GM12878 (cell line): ENCODE data around the gene GOSR2. TPM values are rescaled to one million over a fixed set of nuclear protein-coding genes. Genes with fewer than 3 reads are reported as not detected.

Source experiments
- ATAC-seq: fragments of 200-7000 bp; cut with Tn5 transposase; 3 replicates; pipeline ENCODE4 v1.9.1; 2020; ENCODE audit warnings: mild to moderate bottlenecking, moderate library complexity
- BruUV-seq: library from RNA; stranded (reverse); fragments of 400-500 nt; replicated peaks from 2 replicates; lab custom pipeline; 2021; lab: Mats Ljungman, UMichigan
- CTCF ChIA-PET: fragments of 300-600 bp; sonication (Branson Sonifier 250); formaldehyde crosslinking; extraction: SDS; loops from one replicate; lab custom pipeline; 2021; ENCODE audit warnings: inconsistent platforms; lab: Yijun Ruan, JAX
- POLR2A ChIA-PET: fragments of 350-600 bp; formaldehyde crosslinking; extraction: SDS; loops from one replicate; lab custom pipeline; 2021; ENCODE audit warnings: inconsistent platforms; lab: Charles Lee
- RAD21 ChIA-PET: fragments of 300-600 bp; sonication (Branson Sonifier 250); formaldehyde crosslinking; loops from one replicate; lab custom pipeline; 2023; ENCODE audit warnings: antibody characterized with exemption; ENCODE audit not compliant: unreplicated experiment; lab: Charles Lee
- SMC1A ChIA-PET: fragments of 300-600 bp; sonication (Branson Sonifier 250); formaldehyde crosslinking; loops from one replicate; lab custom pipeline; 2023; ENCODE audit not compliant: unreplicated experiment, uncharacterized antibody; lab: Charles Lee
- DNase-seq: peaks from one replicate; pipeline ENCODE4 v3.0.0-alpha.2; 2011; ENCODE audit warnings: low read depth, low spot score
- FAIRE-seq: peaks from 3 replicates; lab custom pipeline; 2011; peaks lifted over from hg19 to GRCh38; lab: Jason Lieb, UNC
- H2AFZ ChIP-seq: 2 replicates; pipeline ENCODE4 v1.6.0; 2011; ENCODE audit warnings: low read depth, low read length, control low read depth; ENCODE audit not compliant: control insufficient read depth
- H3K27ac ChIP-seq: 2 replicates; pipeline ENCODE4 v1.5.1; 2011; ENCODE audit warnings: control low read depth; ENCODE audit not compliant: control insufficient read depth, insufficient read depth
- H3K27me3 ChIP-seq, 2 experiments: replicated peaks in 1 of 2; 2 replicates each; pipeline versions ENCODE4 v1.6.0 to v1.6.1; 2011; ENCODE audit warnings: low read length in 1 of 2; ENCODE audit not compliant: control insufficient read depth in 2 of 2, insufficient read depth in 2 of 2
- H3K36me3 ChIP-seq, 2 experiments: 2 replicates each; pipeline ENCODE4 v1.5.1; 2011; ENCODE audit warnings: low read length in 1 of 2; ENCODE audit not compliant: control insufficient read depth in 2 of 2, insufficient read depth in 2 of 2
- H3K4me1 ChIP-seq: 2 replicates; pipeline ENCODE4 v1.6.1; 2011; ENCODE audit warnings: mild to moderate bottlenecking, low read length, moderate library complexity, mixed read lengths; ENCODE audit not compliant: control insufficient read depth, insufficient read depth
- H3K4me2 ChIP-seq: 2 replicates; pipeline ENCODE4 v1.6.0; 2011; ENCODE audit warnings: control low read depth; ENCODE audit not compliant: control insufficient read depth, insufficient read depth
- H3K4me3 ChIP-seq: fragments of 200-600 bp; sonication (generic); 2 replicates; pipeline ENCODE4 v1.5.1; 2016
- H3K79me2 ChIP-seq: 2 replicates; pipeline ENCODE4 v1.6.0; 2011; ENCODE audit warnings: low read length; ENCODE audit not compliant: control insufficient read depth, insufficient read depth
- H3K9ac ChIP-seq: 2 replicates; pipeline ENCODE4 v1.8.0; 2011; ENCODE audit warnings: low read length, control low read depth, mixed read lengths; ENCODE audit not compliant: control insufficient read depth, insufficient read depth
- H3K9me3 ChIP-seq: replicated peaks from 3 replicates; pipeline ENCODE4 v1.5.1; 2011; ENCODE audit warnings: mild to moderate bottlenecking, low read length; ENCODE audit not compliant: control insufficient read depth, insufficient read depth
- H4K20me1 ChIP-seq: 2 replicates; pipeline ENCODE4 v1.6.0; 2011; ENCODE audit not compliant: control insufficient read depth, insufficient read depth
- ATF7 ChIP-seq: fragments of 450-650 bp; IDR thresholded peaks from 2 replicates; pipeline ENCODE4 v1.6.1; 2016; ENCODE audit warnings: low read depth, mild to moderate bottlenecking
- CBX5 ChIP-seq: sonication (generic); IDR thresholded peaks from 2 replicates; pipeline ENCODE4 v1.6.1; 2016; ENCODE audit warnings: low read depth, moderate library complexity, mild to moderate bottlenecking, inconsistent platforms
- JUND ChIP-seq: IDR thresholded peaks from 2 replicates; pipeline ENCODE4 v1.6.1; 2012; ENCODE audit warnings: low read depth, mild to moderate bottlenecking, low read length, improper control_type of control experiment, moderate library complexity
- NR2C1 ChIP-seq: fragments of 450-650 bp; IDR thresholded peaks from 2 replicates; pipeline ENCODE4 v1.6.1; 2017; ENCODE audit warnings: antibody characterized with exemption, mild to moderate bottlenecking, moderate library complexity
- PML ChIP-seq: IDR thresholded peaks from 2 replicates; pipeline ENCODE4 v1.6.1; 2012; ENCODE audit warnings: low read length, inconsistent platforms
- RCOR1 ChIP-seq: conservative IDR thresholded peaks from 2 replicates; pipeline ENCODE4 v1.6.1; 2012; ENCODE audit warnings: low read depth, low read length, improper control_type of control experiment
- STAT3 ChIP-seq: IDR thresholded peaks from 2 replicates; pipeline ENCODE4 v1.6.1; 2011; ENCODE audit warnings: low read depth, low read length, improper control_type of control experiment
- ZNF24 ChIP-seq: fragments of 450-650 bp; IDR thresholded peaks from 2 replicates; pipeline ENCODE4 v1.6.1; 2017; ENCODE audit warnings: antibody characterized with exemption, mild to moderate bottlenecking
- WGBS: methylation state at CpG from one replicate; pipeline ENCODE4 v1.1.6; 2016; ENCODE audit warnings: low lambda C conversion rate; ENCODE audit not compliant: insufficient replicate concordance, insufficient coverage; ENCODE audit errors: missing lambda C conversion rate; 5-methylcytosine and 5-hydroxymethylcytosine counted together
- in situ Hi-C: fragments of 300-500 bp; cut with MboI; formaldehyde crosslinking; loops from 9 replicates; pipeline ENCODE4 v1.14.3; 2018; ENCODE audit warnings: mixed read lengths
- intact Hi-C: fragments of 100-400 bp; cut with micrococcal nuclease; formaldehyde crosslinking; loops from one replicate; pipeline ENCODE4 v1.14.2; 2022; ENCODE audit not compliant: unreplicated experiment
- polyA plus RNA-seq, 11 experiments: library from polyadenylated mRNA; depleted of rRNA in 4 of 11; unstranded in 6 of 11; stranded (reverse) in 5 of 11; fragments of >200 nt; fragmentation: Nextera tagmentation in 4 of 11; fragmentation: Illumina TruSeq in 1 of 11; extraction: Ambion mirVana in 4 of 11; extraction: Trizol in 1 of 11; gene quantifications; 1 replicate in 1 of 11; 2 replicates in 10 of 11; pipeline versions ENCODE4 v1.2.1 to v1.2.3, GENCODE V29; 2011 to 2016; ENCODE audit warnings: inconsistent platforms in 2 of 11, missing spikeins in 2 of 11, low read depth in 1 of 11
- total RNA-seq, 4 experiments: library from RNA; depleted of rRNA in 3 of 4; stranded (reverse); fragments of >200 nt in 3 of 4; fragmentation: Illumina TruSeq in 1 of 4; extraction: Trizol in 1 of 4; gene quantifications; 2 replicates each; pipeline versions ENCODE4 v1.2.1 to v1.2.3, GENCODE V29; 2013 to 2021
- TF ChIP-seq, protein P1 (sequence below): fragments of 450-650 bp; IDR thresholded peaks from 2 replicates; pipeline ENCODE4 v1.6.1; 2016; ENCODE audit warnings: mild to moderate bottlenecking
- TF ChIP-seq, protein P2 (sequence below): fragments of 450-650 bp; IDR thresholded peaks from 2 replicates; pipeline ENCODE4 v1.6.1; 2017; ENCODE audit warnings: mild to moderate bottlenecking, moderate library complexity
- TF ChIP-seq, protein P3 (sequence below): IDR thresholded peaks from 2 replicates; pipeline ENCODE4 v1.6.1; 2012; ENCODE audit warnings: low read depth, low read length, improper control_type of control experiment

Gene GOSR2
- total and polyA plus RNA-seq, 10 of the 15 experiments (the other 5 are each of a cell fraction or from before 2014, with no cell fraction given), result 30.1 to 64.5 (median 47.0) TPM

DNA sequence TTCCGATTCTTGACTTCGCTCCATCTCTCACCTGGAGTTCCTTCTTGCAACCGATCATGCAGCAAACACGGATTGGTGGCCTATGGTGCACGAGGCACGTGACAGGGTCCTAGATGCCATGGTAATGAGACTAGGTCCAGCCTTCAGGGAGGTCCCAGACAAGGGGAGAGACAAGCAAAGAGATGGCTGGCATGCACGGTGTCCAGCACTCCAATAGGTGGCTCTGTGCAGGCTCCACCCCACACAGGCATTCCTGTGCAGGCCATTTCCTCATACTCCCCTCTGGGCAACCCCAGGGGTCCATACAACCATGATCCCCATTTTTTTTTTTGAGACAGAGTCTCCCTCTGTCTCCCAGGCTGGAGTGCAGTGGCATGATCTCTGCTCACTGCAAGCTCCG is 40.3 kb upstream of the GOSR2 start (continued):
- TF ChIP-seq STAT3, result no peak
- TF ChIP-seq, protein P1, sequence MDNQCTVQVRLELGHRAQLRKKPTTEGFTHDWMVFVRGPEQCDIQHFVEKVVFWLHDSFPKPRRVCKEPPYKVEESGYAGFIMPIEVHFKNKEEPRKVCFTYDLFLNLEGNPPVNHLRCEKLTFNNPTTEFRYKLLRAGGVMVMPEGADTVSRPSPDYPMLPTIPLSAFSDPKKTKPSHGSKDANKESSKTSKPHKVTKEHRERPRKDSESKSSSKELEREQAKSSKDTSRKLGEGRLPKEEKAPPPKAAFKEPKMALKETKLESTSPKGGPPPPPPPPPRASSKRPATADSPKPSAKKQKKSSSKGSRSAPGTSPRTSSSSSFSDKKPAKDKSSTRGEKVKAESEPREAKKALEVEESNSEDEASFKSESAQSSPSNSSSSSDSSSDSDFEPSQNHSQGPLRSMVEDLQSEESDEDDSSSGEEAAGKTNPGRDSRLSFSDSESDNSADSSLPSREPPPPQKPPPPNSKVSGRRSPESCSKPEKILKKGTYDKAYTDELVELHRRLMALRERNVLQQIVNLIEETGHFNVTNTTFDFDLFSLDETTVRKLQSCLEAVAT, result no peak
- no peak for TF ChIP-seq RCOR1
- TF ChIP-seq, all 136 proteins: peak for 0

DNA sequence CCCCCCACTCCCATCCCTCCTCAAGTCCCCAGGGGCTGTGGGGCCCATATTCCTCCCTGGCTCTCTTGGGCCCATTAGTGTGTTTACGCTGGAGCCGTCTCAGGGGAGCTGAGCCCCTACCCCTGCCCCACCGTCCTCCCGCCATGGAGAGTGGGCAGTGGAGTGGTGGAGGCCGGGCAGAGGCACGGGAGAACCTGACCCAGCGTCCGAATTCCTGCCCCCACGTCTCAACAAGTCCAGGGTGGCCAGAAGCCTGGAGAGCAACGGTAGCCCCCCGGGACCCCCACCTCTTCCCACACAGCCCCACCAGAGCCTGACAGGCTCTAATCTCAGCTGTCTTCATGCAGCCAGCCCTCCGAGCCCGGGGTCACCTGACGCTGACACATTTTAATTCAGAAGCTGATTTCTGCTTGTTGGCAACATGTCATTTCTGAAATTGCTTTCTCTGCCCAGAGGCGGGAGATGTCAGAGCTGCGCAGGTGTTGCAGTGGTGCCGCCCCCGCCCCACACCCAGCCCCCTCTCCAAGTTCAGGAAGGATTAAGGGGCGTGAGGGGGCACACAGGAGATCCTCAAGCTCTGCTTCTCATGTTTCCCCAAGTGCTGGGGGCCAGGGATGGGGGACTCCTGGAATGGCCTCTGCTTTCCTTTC is 39.0 kb upstream of the GOSR2 start:
- H3K9me3 ChIP-seq, result no peaks in the 10 kb centered on the region
- DNase-seq, result no peak
- no peak for ATAC-seq
- ChIA-PET RAD21 (no interaction called here), SMC1A (no interaction called here), POLR2A (no interaction called here), CTCF (no interaction called here)
- no peak overlapping the region for H3K9ac ChIP-seq
- H3K27ac ChIP-seq, result no peak overlapping the region
- no peaks in the 10 kb centered on the region for H3K36me3 ChIP-seq
- no peak overlapping the region for H3K4me3 ChIP-seq
- H2AFZ ChIP-seq, result no peak overlapping the region
- H3K27me3 ChIP-seq, result no peaks in the 10 kb centered on the region; a peak in 1 of 4 replicates
- BruUV-seq, result no TSS peak
- no peaks in the 10 kb centered on the region for H3K4me1 ChIP-seq
- H3K4me2 ChIP-seq, result no peak overlapping the region
- WGBS, result 42% methylated on average over 19 of the region's 19 CpGs
- FAIRE-seq, result no peak
- no peaks in the 10 kb centered on the region; the same call in 1 of the 2 replicates for H4K20me1 ChIP-seq
- H3K79me2 ChIP-seq, result no peaks in the 10 kb centered on the region
- in situ Hi-C loops, result no loop called here
- intact Hi-C loops, result no loop called here
- TF ChIP-seq ZNF24, result no peak
- TF ChIP-seq, protein P2, sequence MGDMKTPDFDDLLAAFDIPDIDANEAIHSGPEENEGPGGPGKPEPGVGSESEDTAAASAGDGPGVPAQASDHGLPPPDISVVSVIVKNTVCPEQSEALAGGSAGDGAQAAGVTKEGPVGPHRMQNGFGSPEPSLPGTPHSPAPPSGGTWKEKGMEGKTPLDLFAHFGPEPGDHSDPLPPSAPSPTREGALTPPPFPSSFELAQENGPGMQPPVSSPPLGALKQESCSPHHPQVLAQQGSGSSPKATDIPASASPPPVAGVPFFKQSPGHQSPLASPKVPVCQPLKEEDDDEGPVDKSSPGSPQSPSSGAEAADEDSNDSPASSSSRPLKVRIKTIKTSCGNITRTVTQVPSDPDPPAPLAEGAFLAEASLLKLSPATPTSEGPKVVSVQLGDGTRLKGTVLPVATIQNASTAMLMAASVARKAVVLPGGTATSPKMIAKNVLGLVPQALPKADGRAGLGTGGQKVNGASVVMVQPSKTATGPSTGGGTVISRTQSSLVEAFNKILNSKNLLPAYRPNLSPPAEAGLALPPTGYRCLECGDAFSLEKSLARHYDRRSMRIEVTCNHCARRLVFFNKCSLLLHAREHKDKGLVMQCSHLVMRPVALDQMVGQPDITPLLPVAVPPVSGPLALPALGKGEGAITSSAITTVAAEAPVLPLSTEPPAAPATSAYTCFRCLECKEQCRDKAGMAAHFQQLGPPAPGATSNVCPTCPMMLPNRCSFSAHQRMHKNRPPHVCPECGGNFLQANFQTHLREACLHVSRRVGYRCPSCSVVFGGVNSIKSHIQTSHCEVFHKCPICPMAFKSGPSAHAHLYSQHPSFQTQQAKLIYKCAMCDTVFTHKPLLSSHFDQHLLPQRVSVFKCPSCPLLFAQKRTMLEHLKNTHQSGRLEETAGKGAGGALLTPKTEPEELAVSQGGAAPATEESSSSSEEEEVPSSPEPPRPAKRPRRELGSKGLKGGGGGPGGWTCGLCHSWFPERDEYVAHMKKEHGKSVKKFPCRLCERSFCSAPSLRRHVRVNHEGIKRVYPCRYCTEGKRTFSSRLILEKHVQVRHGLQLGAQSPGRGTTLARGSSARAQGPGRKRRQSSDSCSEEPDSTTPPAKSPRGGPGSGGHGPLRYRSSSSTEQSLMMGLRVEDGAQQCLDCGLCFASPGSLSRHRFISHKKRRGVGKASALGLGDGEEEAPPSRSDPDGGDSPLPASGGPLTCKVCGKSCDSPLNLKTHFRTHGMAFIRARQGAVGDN, result no peak
- TF ChIP-seq PML, result no peak
- TF ChIP-seq, protein P3, sequence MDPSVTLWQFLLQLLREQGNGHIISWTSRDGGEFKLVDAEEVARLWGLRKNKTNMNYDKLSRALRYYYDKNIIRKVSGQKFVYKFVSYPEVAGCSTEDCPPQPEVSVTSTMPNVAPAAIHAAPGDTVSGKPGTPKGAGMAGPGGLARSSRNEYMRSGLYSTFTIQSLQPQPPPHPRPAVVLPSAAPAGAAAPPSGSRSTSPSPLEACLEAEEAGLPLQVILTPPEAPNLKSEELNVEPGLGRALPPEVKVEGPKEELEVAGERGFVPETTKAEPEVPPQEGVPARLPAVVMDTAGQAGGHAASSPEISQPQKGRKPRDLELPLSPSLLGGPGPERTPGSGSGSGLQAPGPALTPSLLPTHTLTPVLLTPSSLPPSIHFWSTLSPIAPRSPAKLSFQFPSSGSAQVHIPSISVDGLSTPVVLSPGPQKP, result no peak
- TF ChIP-seq NR2C1, result no peak
- TF ChIP-seq, protein P1, result no peak
- TF ChIP-seq CBX5, result no peak
- no peak for TF ChIP-seq JUND
- no peak for TF ChIP-seq ATF7
